SK-N-SH (cell line): Measurements from ENCODE around the gene HEPN1. TPM values are rescaled to one million over a fixed set of nuclear protein-coding genes. Genes with fewer than 3 reads are reported as not detected.

Source experiments
- CTCF ChIA-PET: fragments of 300-600, 350-600 bp; formaldehyde crosslinking; extraction: SDS; loops from one replicate; lab custom pipeline; 2021; lab: Yijun Ruan, JAX
- POLR2A ChIA-PET: fragments of 350-600 bp; sonication (Branson Sonifier 250); formaldehyde crosslinking; extraction: SDS; loops from one replicate; lab custom pipeline; 2020; ENCODE audit warnings: antibody characterized with exemption, inconsistent platforms; lab: Yijun Ruan, JAX
- DNase-seq: peaks from one replicate; pipeline ENCODE4 v3.0.0; 2012
- H2AFZ ChIP-seq: fragments of 200-600 bp; sonication (generic); 2 replicates; pipeline ENCODE4 v1.8.1; 2016; ENCODE audit warnings: antibody characterized with exemption, mild to moderate bottlenecking, low read depth
- H3F3A ChIP-seq: fragments of 200-600 bp; sonication (generic); replicated peaks from 2 replicates; pipeline ENCODE3; 2016; ENCODE audit warnings: antibody characterized with exemption, mild to moderate bottlenecking; ENCODE audit not compliant: insufficient read depth
- H3K27ac ChIP-seq, 2 experiments: fragments of 200-500 bp in 1 of 2; fragments of 200-600 bp in 1 of 2; sonication (Bioruptor generic) in 1 of 2; sonication (generic), shearing (Covaris generic) in 1 of 2; 2 replicates each; pipeline versions ENCODE4 v1.5.1 to v1.6.1; 2014 to 2016; ENCODE audit warnings: low read depth in 2 of 2, inconsistent platforms in 1 of 2, low read length in 1 of 2, mild to moderate bottlenecking in 1 of 2, mixed read lengths in 1 of 2
- H3K27me3 ChIP-seq: fragments of 200-600 bp; sonication (generic), shearing (Covaris generic); 2 replicates; pipeline ENCODE4 v1.6.1; 2016; ENCODE audit warnings: mixed run types; ENCODE audit not compliant: insufficient read depth
- H3K36me3 ChIP-seq, 2 experiments: fragments of 200-500 bp in 1 of 2; fragments of 200-600 bp in 1 of 2; sonication (Bioruptor generic) in 1 of 2; sonication (generic) in 1 of 2; replicated peaks in 1 of 2; 2 replicates each; pipeline versions ENCODE3 to v1.5.1; 2014 to 2016; ENCODE audit warnings: low read length in 1 of 2, mild to moderate bottlenecking in 1 of 2; ENCODE audit not compliant: insufficient read depth in 2 of 2, control insufficient read depth in 1 of 2
- H3K4me1 ChIP-seq, 2 experiments: fragments of 200-500 bp in 1 of 2; fragments of 200-600 bp in 1 of 2; sonication (Bioruptor generic) in 1 of 2; sonication (generic), shearing (Covaris generic) in 1 of 2; 2 replicates each; pipeline versions ENCODE4 v1.5.1 to v1.6.1; 2014 to 2016; ENCODE audit warnings: low read depth in 1 of 2, low read length in 1 of 2, mixed run types in 1 of 2; ENCODE audit not compliant: insufficient read depth in 2 of 2, control insufficient read depth in 1 of 2
- H3K4me2 ChIP-seq: fragments of 200-600 bp; sonication (generic), shearing (Covaris generic); 2 replicates; pipeline ENCODE4 v1.6.1; 2017; ENCODE audit warnings: mixed run types
- H3K4me3 ChIP-seq, 2 experiments: fragments of 200-500 bp in 1 of 2; fragments of 200-600 bp in 1 of 2; sonication (Bioruptor generic) in 1 of 2; sonication (generic), shearing (Covaris generic) in 1 of 2; 2 replicates each; pipeline versions ENCODE4 v1.5.1 to v1.8.1; 2014 to 2016; ENCODE audit warnings: low read depth in 2 of 2, inconsistent platforms in 1 of 2, low read length in 1 of 2, mild to moderate bottlenecking in 1 of 2, mixed read lengths in 1 of 2, moderate library complexity in 1 of 2
- H3K79me2 ChIP-seq: fragments of 200-600 bp; sonication (generic); 2 replicates; pipeline ENCODE4 v1.8.1; 2017; ENCODE audit warnings: mild to moderate bottlenecking; ENCODE audit not compliant: insufficient read depth
- H3K9ac ChIP-seq: fragments of 200-600 bp; sonication (generic); 2 replicates; pipeline ENCODE4 v1.6.1; 2017; ENCODE audit warnings: mixed run types
- H3K9me2 ChIP-seq: fragments of 200-600 bp; sonication (generic); 2 replicates; pipeline ENCODE4 v1.6.1; 2017; ENCODE audit warnings: mixed run types
- H3K9me3 ChIP-seq: fragments of 200-600 bp; sonication (generic); 2 replicates; pipeline ENCODE4 v1.6.1; 2017; ENCODE audit warnings: mixed run types, mild to moderate bottlenecking, moderate library complexity
- H4K20me1 ChIP-seq: fragments of 200-600 bp; sonication (generic); 2 replicates; pipeline ENCODE4 v1.6.1; 2017; ENCODE audit warnings: mild to moderate bottlenecking, mixed run types; ENCODE audit not compliant: insufficient read depth
- CTCF ChIP-seq: fragments of 200-600 bp; sonication (generic); IDR thresholded peaks from 2 replicates; pipeline ENCODE4 v1.6.1; 2017; ENCODE audit warnings: antibody characterized with exemption, mild to moderate bottlenecking, moderate library complexity
- FOXJ3 ChIP-seq: sonication (generic); formaldehyde crosslinking; IDR thresholded peaks from 2 replicates; pipeline ENCODE4 v1.5.1; 2020; ENCODE audit warnings: mild to moderate bottlenecking, missing genetic modification reagents
- FOXM1 ChIP-seq: IDR thresholded peaks from 2 replicates; pipeline ENCODE4 v1.4.0; 2012; ENCODE audit warnings: low read depth, mild to moderate bottlenecking
- IRF3 ChIP-seq: fragments of 150-350 bp; IDR thresholded peaks from 2 replicates; pipeline ENCODE4 v1.6.1; 2016; ENCODE audit warnings: mild to moderate bottlenecking, low read depth, low read length
- JUND ChIP-seq: IDR thresholded peaks from 2 replicates; pipeline ENCODE4 v1.4.0; 2012
- POLR2AphosphoS5 ChIP-seq: IDR thresholded peaks from 2 replicates; pipeline ENCODE4 v1.6.1; 2012; ENCODE audit warnings: low read depth, low read length
- RCOR1 ChIP-seq: fragments of 150-350 bp; IDR thresholded peaks from 2 replicates; pipeline ENCODE4 v1.6.1; 2017; ENCODE audit warnings: antibody characterized with exemption, low read length
- REST ChIP-seq: IDR thresholded peaks from 2 replicates; pipeline ENCODE4 v1.6.1; 2012; ENCODE audit warnings: mild to moderate bottlenecking, low read depth, low read length, moderate library complexity
- RXRA ChIP-seq: IDR thresholded peaks from 2 replicates; pipeline ENCODE4 v1.4.0; 2012; ENCODE audit warnings: low read depth, mild to moderate bottlenecking, borderline replicate concordance
- SMC3 ChIP-seq: IDR thresholded peaks from 2 replicates; pipeline ENCODE4 v1.6.1; 2012; ENCODE audit warnings: low read depth, low read length, improper control_type of control experiment
- TEAD4 ChIP-seq: IDR thresholded peaks from 2 replicates; pipeline ENCODE4 v1.4.0; 2012; ENCODE audit warnings: mild to moderate bottlenecking, borderline replicate concordance; ENCODE audit not compliant: insufficient read depth
- USF1 ChIP-seq: IDR thresholded peaks from 2 replicates; pipeline ENCODE4 v1.4.0; 2012; ENCODE audit warnings: low read depth, borderline replicate concordance
- USF2 ChIP-seq: fragments of 150-350 bp; IDR thresholded peaks from 2 replicates; pipeline ENCODE4 v1.6.1; 2017; ENCODE audit warnings: antibody characterized with exemption, low read length, low read depth, borderline replicate concordance
- YY1 ChIP-seq: IDR thresholded peaks from 2 replicates; pipeline ENCODE4 v1.4.0; 2012; ENCODE audit warnings: low read depth, mild to moderate bottlenecking
- ZBTB33 ChIP-seq: IDR thresholded peaks from 2 replicates; pipeline ENCODE4 v1.4.0; 2012; ENCODE audit warnings: low read depth, borderline replicate concordance
- WGBS: methylation state at CpG from one replicate; pipeline ENCODE4 v1.1.6; 2017; ENCODE audit warnings: low lambda C conversion rate; 5-methylcytosine and 5-hydroxymethylcytosine counted together
- polyA plus RNA-seq, 3 experiments: library from polyadenylated mRNA; depleted of rRNA; stranded (reverse); fragments of >200 nt; gene quantifications; 2 replicates each; pipeline ENCODE4 v1.2.3, GENCODE V29; 2012

The HEPN1 gene
- polyA plus RNA-seq, 1 of the 3 experiments (the other 2 are of a cell fraction), result not detected

- Histone ChIP-seq H3F3A (peaks cover 3% of the 10 kb centered on the region), H3K4me1 (peaks cover 0 to 3% of the 10 kb centered on the region in 2 experiments; a peak in 1 of 4 replicates), H3K27me3 (no peaks in the 10 kb centered on the region), H3K9ac (no peak overlapping the region), H4K20me1 (no peaks in the 10 kb centered on the region), H3K9me3 (no peaks in the 10 kb centered on the region), H3K36me3 (no peaks in the 10 kb centered on the region), H3K9me2 (no peaks in the 10 kb centered on the region), H3K79me2 (no peaks in the 10 kb centered on the region), H3K4me2 (no peak overlapping the region), H2AFZ (no peak overlapping the region), H3K4me3 (no peak overlapping the region), H3K27ac (no peak overlapping the region)
- TF ChIP-seq TEAD4, result no peak
- TF ChIP-seq RXRA, result no peak
- no peak for TF ChIP-seq YY1
- TF ChIP-seq SMC3, result no peak
- no peak for TF ChIP-seq USF1
- no peak for TF ChIP-seq CTCF
- no peak for DNase-seq
- WGBS, result 75% methylated on average over 6 of the region's 6 CpGs
- CTCF ChIA-PET, result no interaction called here
- POLR2A ChIA-PET, result no interaction called here
Measured at GRCh38 chr11:124917115-124917637, 1.9 kb upstream of the HEPN1 start.

- Histone ChIP-seq H3K79me2 (no peaks in the 10 kb centered on the region), H3K9me2 (no peaks in the 10 kb centered on the region), H3K27me3 (no peaks in the 10 kb centered on the region), H3K9me3 (no peaks in the 10 kb centered on the region), H3K27ac (no peak overlapping the region), H3K9ac (no peak overlapping the region), H3F3A (peaks cover 3% of the 10 kb centered on the region), H3K36me3 (no peaks in the 10 kb centered on the region), H4K20me1 (no peaks in the 10 kb centered on the region), H3K4me3 (no peak overlapping the region), H3K4me1 (peaks cover 0 to 3% of the 10 kb centered on the region in 2 experiments; a peak in 1 of 4 replicates), H3K4me2 (no peak overlapping the region), H2AFZ (no peak overlapping the region)
- CTCF ChIA-PET, result interaction anchor here (0.9 kb wide), 1 partner anchor 22 kb away, joined by 3 read pairs; the partner anchor contains the start of gene ROBO4
- DNase-seq, result no peak
- 100% methylated on average over 1 of the region's 2 CpGs for WGBS
- POLR2A ChIA-PET, result interaction anchor here (0.6 to 1.5 kb wide), 3 partner anchors 35 to 648 kb away, joined by 3 to 8 read pairs (median 4); no protein-coding TSS in a partner anchor
- no peak for TF ChIP-seq JUND
- TF ChIP-seq REST, result no peak
- TF ChIP-seq RCOR1, result no peak
- TF ChIP-seq USF2, result no peak
- TF ChIP-seq ZBTB33, result no peak
- TF ChIP-seq FOXJ3 (CRISPR knock-in tag), result no peak
- no peak for TF ChIP-seq FOXM1
- no peak for TF ChIP-seq POLR2AphosphoS5
- no peak for TF ChIP-seq SMC3
- TF ChIP-seq IRF3, result no peak
Measured at GRCh38 chr11:124919898-124920297, 848 bp downstream of the HEPN1 start.
